Endodermal cell (in vitro differentiated cells): ENCODE measurements around the gene GATA1. TPM values are rescaled to one million over a fixed set of nuclear protein-coding genes. Genes with fewer than 3 reads are reported as not detected.

Source experiments
- DNase-seq: peaks from one replicate; pipeline ENCODE4 v3.0.0-alpha.2; 2017
- H3K27ac ChIP-seq: 2 replicates; pipeline ENCODE4 v1.5.1; 2013; ENCODE audit warnings: mild to moderate bottlenecking, low read depth, low read length, moderate library complexity
- H3K27me3 ChIP-seq: 2 replicates; pipeline ENCODE4 v1.6.1; 2013; ENCODE audit warnings: mild to moderate bottlenecking, low read length, moderate library complexity; ENCODE audit not compliant: insufficient read depth, control insufficient read depth, poor library complexity, severe bottlenecking
- H3K36me3 ChIP-seq: 2 replicates; pipeline ENCODE4 v1.7.0; 2013; ENCODE audit warnings: mild to moderate bottlenecking, low read length, moderate library complexity; ENCODE audit not compliant: control insufficient read depth, insufficient read depth
- H3K4me1 ChIP-seq: one replicate; pipeline ENCODE4 v1.7.0; 2013; ENCODE audit warnings: low read length; ENCODE audit not compliant: control insufficient read depth, insufficient read depth
- H3K4me3 ChIP-seq: 2 replicates; pipeline ENCODE4 v1.5.1; 2013; ENCODE audit warnings: mild to moderate bottlenecking, low read length, moderate library complexity
- H3K9ac ChIP-seq: 2 replicates; pipeline ENCODE4 v1.6.1; 2013; ENCODE audit warnings: mild to moderate bottlenecking, low read length, moderate library complexity; ENCODE audit not compliant: poor library complexity, severe bottlenecking; ENCODE audit errors: extremely low read depth
- H3K9me3 ChIP-seq: 2 replicates; pipeline ENCODE4 v1.6.1; 2013; ENCODE audit warnings: mild to moderate bottlenecking, low read length, moderate library complexity; ENCODE audit not compliant: control insufficient read depth
- H3K27ac Mint-ChIP-seq: 2 replicates; pipeline ENCODE4 v1.8.0; 2020; ENCODE audit warnings: mixed read lengths
- H3K27me3 Mint-ChIP-seq: 2 replicates; pipeline ENCODE4 v1.8.0; 2021; ENCODE audit warnings: mild to moderate bottlenecking, mixed read lengths; ENCODE audit not compliant: insufficient read depth
- H3K36me3 Mint-ChIP-seq: 2 replicates; pipeline ENCODE4 v1.8.0; 2020; ENCODE audit warnings: low read depth, mixed read lengths
- H3K4me1 Mint-ChIP-seq: 2 replicates; pipeline ENCODE4 v1.8.0; 2020; ENCODE audit warnings: mixed read lengths
- H3K4me3 Mint-ChIP-seq: 2 replicates; pipeline ENCODE4 v1.8.0; 2020; ENCODE audit warnings: mild to moderate bottlenecking, moderate library complexity, mixed read lengths
- H3K9me3 Mint-ChIP-seq: 2 replicates; pipeline ENCODE4 v1.8.0; 2020; ENCODE audit warnings: mild to moderate bottlenecking, mixed read lengths
- WGBS, 2 experiments: methylation state at CpG; one replicate each; pipeline versions ENCODE4 v1.1.5 to v1.1.7; 2013; ENCODE audit warnings: missing lambda C conversion rate in 2 of 2, mixed read lengths in 1 of 2; ENCODE audit not compliant: insufficient coverage in 1 of 2, insufficient read length in 1 of 2; 5-methylcytosine and 5-hydroxymethylcytosine counted together
- long read RNA-seq, 4 experiments: library from polyadenylated mRNA in 2 of 4; library from RNA in 1 of 4; library from capped mRNA in 1 of 4; stranded (forward) in 3 of 4; unstranded in 1 of 4; transcript quantifications; one replicate each; pipeline ENCODE4 v2.0.0, GENCODE V29; 2020 to 2021; ENCODE audit warnings: inconsistent platforms in 1 of 4
- polyA plus RNA-seq, 2 experiments: library from polyadenylated mRNA; stranded (reverse); fragments of 50-300 nt; gene quantifications; one replicate each; pipeline ENCODE4 v1.2.3, GENCODE V29; 2013
- total RNA-seq, 2 donors: library from RNA; stranded (reverse); fragmentation: NEBNext Ultra II Directional in 1 of 2; extraction: Animal tissue kit (Norgen Biotek cat#: 25700) in 1 of 2; gene quantifications; 2 replicates in 1 of 2; 3 replicates in 1 of 2; pipeline ENCODE4 v1.2.1, GENCODE V29; 2021
- TF ChIP-seq, protein P1 (sequence below): fragments of 200-600 bp; sonication (generic); conservative IDR thresholded peaks from 2 replicates; pipeline ENCODE4 v1.5.0; 2021; ENCODE audit warnings: antibody characterized with exemption, mild to moderate bottlenecking

GATA1 gene
- total RNA-seq = not detected
- not detected for polyA plus RNA-seq (2013, experiment 1 of 2)
- polyA plus RNA-seq (2013, experiment 2 of 2) = not detected
- long read RNA-seq, experiment 1 = 0 reads
- long read RNA-seq, experiment 2 = 0 reads
- long read RNA-seq, experiment 3 = 0 reads
- long read RNA-seq, experiment 4 = 0 reads

GRCh38 chrX:48786341-48786800 is at the start of gene GATA1:
TSS of gene GATA1 (plus strand) at chrX:48786590. CDS start at chrX:48791110, 4,520 bp downstream.
- H3K4me1 ChIP-seq = no peaks in the 10 kb centered on the region
- no peak within 1 kb of the TSS for H3K4me3 ChIP-seq
- Mint-ChIP-seq H3K4me3 (no peak within 1 kb of the TSS), H3K4me1 (peaks cover 4% of the 10 kb centered on the region), H3K27me3 (peaks cover 7% of the 10 kb centered on the region), H3K27ac (no peak within 1 kb of the TSS), H3K9me3 (peaks cover 66% of the 10 kb centered on the region), H3K36me3 (no peaks in the 10 kb centered on the region)
- H3K9me3 ChIP-seq = no peaks in the 10 kb centered on the region
- DNase-seq = no peak
- H3K27me3 ChIP-seq = no peaks in the 10 kb centered on the region
- 97% methylated on average over 3 of the region's 7 CpGs; no CpG with 5 or more reads in 1 of the 2 experiments for WGBS, 2 experiments
- no peak within 1 kb of the TSS for H3K9ac ChIP-seq
- H3K27ac ChIP-seq = no peak within 1 kb of the TSS
- TF ChIP-seq, protein P1, sequence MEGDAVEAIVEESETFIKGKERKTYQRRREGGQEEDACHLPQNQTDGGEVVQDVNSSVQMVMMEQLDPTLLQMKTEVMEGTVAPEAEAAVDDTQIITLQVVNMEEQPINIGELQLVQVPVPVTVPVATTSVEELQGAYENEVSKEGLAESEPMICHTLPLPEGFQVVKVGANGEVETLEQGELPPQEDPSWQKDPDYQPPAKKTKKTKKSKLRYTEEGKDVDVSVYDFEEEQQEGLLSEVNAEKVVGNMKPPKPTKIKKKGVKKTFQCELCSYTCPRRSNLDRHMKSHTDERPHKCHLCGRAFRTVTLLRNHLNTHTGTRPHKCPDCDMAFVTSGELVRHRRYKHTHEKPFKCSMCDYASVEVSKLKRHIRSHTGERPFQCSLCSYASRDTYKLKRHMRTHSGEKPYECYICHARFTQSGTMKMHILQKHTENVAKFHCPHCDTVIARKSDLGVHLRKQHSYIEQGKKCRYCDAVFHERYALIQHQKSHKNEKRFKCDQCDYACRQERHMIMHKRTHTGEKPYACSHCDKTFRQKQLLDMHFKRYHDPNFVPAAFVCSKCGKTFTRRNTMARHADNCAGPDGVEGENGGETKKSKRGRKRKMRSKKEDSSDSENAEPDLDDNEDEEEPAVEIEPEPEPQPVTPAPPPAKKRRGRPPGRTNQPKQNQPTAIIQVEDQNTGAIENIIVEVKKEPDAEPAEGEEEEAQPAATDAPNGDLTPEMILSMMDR = no peak
- H3K36me3 ChIP-seq = no peaks in the 10 kb centered on the region

DNA sequence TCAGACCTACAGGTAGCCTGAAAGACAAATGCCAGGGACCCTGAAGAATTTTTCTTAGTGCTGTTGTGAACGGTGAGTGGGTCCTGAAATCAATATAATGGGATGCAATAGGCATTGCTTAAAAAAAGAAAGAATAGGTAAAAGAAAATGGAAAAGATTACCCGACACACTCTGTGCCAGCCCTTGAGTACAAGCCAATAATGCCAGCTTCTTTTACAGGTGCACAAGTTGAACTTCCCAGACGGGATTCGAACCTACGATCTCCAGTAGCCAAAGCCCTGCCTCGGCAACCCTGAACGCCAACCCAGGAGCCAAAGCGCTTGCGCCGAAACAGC is 49.5 kb upstream of the GATA1 start:
- TF ChIP-seq, protein P1 = no peak
- Histone ChIP-seq H3K4me1 (no peaks in the 10 kb centered on the region), H3K4me3 (peak overlapping the region; percentile 78), H3K9ac (no peak overlapping the region), H3K27ac (no peak overlapping the region), H3K9me3 (no peaks in the 10 kb centered on the region), H3K36me3 (no peaks in the 10 kb centered on the region), H3K27me3 (no peaks in the 10 kb centered on the region)
- no peak overlapping the region for H3K27ac Mint-ChIP-seq
- WGBS, 2 experiments = 15 to 29% methylated on average over 1 to 10 of the region's 10 CpGs
- H3K9me3 Mint-ChIP-seq = peaks cover 62% of the 10 kb centered on the region
- H3K27me3 Mint-ChIP-seq = no peaks in the 10 kb centered on the region
- peaks cover 5% of the 10 kb centered on the region for H3K4me1 Mint-ChIP-seq
- DNase-seq = no peak
- peak overlapping the region; percentile 77 for H3K4me3 Mint-ChIP-seq
- no peaks in the 10 kb centered on the region for H3K36me3 Mint-ChIP-seq

GRCh38 chrX:48737213-48737938 is 49.0 kb upstream of the GATA1 start:
- Histone ChIP-seq H3K36me3 (no peaks in the 10 kb centered on the region), H3K9me3 (no peaks in the 10 kb centered on the region), H3K4me1 (no peaks in the 10 kb centered on the region), H3K4me3 (peak overlapping the region; percentile 78), H3K9ac (no peak overlapping the region), H3K27ac (peak overlapping the region; percentile 52), H3K27me3 (no peaks in the 10 kb centered on the region)
- H3K4me1 Mint-ChIP-seq = peaks cover 5% of the 10 kb centered on the region
- H3K27me3 Mint-ChIP-seq = no peaks in the 10 kb centered on the region
- H3K27ac Mint-ChIP-seq = peak overlapping the region; percentile 83
- DNase-seq = peak; percentile 94
- peaks cover 61% of the 10 kb centered on the region for H3K9me3 Mint-ChIP-seq
- TF ChIP-seq, protein P1 = no peak
- 0 to 2% methylated on average over 4 to 48 of the region's 48 CpGs for WGBS, 2 experiments
- H3K36me3 Mint-ChIP-seq = no peaks in the 10 kb centered on the region
- peak overlapping the region; percentile 77 for H3K4me3 Mint-ChIP-seq
